ENCODE measurements around the gene OAS3.

DNA sequence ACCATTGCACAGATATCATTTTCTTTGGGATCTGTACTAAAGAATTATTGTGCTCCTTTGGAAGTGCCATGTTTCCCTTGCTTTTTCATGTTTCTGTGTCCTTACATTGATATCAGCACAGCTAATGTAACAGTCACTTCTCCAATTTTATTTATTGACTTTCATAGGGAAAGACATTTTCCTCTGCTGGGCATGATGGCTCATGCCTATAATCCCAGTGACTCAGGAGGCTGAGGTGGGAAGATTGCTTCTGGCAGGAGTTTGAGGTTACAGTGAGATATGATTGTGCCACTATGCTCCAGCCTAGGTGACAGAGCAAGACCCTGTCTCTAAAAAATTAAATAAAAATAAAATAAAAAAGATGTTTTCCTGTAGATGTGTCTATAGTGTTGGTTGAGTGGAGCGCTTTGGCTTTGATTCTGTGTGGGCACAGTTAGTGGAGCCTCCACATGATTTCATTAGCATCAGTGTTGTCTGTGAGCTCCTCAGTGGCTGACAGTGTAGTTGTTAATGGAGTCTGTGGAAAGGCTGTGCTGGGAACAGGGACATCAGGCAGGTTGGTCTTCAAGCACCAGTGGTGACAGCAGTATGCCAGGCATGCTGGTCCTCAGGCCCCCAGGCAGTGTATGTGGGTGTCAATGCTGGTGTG lies 47.5 kb downstream of the OAS3 start:
- TF ChIP-seq ZNF785 (tag by site-specific recombination; IDR thresholded peaks at IDR 0.05): no peak
- TF ChIP-seq, protein P1, sequence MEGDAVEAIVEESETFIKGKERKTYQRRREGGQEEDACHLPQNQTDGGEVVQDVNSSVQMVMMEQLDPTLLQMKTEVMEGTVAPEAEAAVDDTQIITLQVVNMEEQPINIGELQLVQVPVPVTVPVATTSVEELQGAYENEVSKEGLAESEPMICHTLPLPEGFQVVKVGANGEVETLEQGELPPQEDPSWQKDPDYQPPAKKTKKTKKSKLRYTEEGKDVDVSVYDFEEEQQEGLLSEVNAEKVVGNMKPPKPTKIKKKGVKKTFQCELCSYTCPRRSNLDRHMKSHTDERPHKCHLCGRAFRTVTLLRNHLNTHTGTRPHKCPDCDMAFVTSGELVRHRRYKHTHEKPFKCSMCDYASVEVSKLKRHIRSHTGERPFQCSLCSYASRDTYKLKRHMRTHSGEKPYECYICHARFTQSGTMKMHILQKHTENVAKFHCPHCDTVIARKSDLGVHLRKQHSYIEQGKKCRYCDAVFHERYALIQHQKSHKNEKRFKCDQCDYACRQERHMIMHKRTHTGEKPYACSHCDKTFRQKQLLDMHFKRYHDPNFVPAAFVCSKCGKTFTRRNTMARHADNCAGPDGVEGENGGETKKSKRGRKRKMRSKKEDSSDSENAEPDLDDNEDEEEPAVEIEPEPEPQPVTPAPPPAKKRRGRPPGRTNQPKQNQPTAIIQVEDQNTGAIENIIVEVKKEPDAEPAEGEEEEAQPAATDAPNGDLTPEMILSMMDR (tag by site-specific recombination; IDR thresholded peaks at IDR 0.05): no peak
- no peak for TF ChIP-seq ZNF138 (tag by site-specific recombination; IDR thresholded peaks at IDR 0.05; ENCODE audit: borderline replicate concordance)
- no peak for TF ChIP-seq ZNF423 (tag by site-specific recombination; IDR thresholded peaks at IDR 0.05)
- TF ChIP-seq, protein P2, sequence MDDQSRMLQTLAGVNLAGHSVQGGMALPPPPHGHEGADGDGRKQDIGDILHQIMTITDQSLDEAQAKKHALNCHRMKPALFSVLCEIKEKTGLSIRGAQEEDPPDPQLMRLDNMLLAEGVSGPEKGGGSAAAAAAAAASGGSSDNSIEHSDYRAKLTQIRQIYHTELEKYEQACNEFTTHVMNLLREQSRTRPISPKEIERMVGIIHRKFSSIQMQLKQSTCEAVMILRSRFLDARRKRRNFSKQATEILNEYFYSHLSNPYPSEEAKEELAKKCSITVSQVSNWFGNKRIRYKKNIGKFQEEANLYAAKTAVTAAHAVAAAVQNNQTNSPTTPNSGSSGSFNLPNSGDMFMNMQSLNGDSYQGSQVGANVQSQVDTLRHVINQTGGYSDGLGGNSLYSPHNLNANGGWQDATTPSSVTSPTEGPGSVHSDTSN (CRISPR knock-in tag; IDR thresholded peaks at IDR 0.05): no peak
- TF ChIP-seq, protein P3, sequence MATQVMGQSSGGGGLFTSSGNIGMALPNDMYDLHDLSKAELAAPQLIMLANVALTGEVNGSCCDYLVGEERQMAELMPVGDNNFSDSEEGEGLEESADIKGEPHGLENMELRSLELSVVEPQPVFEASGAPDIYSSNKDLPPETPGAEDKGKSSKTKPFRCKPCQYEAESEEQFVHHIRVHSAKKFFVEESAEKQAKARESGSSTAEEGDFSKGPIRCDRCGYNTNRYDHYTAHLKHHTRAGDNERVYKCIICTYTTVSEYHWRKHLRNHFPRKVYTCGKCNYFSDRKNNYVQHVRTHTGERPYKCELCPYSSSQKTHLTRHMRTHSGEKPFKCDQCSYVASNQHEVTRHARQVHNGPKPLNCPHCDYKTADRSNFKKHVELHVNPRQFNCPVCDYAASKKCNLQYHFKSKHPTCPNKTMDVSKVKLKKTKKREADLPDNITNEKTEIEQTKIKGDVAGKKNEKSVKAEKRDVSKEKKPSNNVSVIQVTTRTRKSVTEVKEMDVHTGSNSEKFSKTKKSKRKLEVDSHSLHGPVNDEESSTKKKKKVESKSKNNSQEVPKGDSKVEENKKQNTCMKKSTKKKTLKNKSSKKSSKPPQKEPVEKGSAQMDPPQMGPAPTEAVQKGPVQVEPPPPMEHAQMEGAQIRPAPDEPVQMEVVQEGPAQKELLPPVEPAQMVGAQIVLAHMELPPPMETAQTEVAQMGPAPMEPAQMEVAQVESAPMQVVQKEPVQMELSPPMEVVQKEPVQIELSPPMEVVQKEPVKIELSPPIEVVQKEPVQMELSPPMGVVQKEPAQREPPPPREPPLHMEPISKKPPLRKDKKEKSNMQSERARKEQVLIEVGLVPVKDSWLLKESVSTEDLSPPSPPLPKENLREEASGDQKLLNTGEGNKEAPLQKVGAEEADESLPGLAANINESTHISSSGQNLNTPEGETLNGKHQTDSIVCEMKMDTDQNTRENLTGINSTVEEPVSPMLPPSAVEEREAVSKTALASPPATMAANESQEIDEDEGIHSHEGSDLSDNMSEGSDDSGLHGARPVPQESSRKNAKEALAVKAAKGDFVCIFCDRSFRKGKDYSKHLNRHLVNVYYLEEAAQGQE (tag by site-specific recombination; IDR thresholded peaks at IDR 0.05): no peak
- no peak for TF ChIP-seq ZNF174 (tag by site-specific recombination; IDR thresholded peaks at IDR 0.05)
- TF ChIP-seq ZBTB7A (tag by site-specific recombination; IDR thresholded peaks at IDR 0.05; ENCODE audit: low read depth): no peak
- no peak for TF ChIP-seq ZNF175 (tag by site-specific recombination; IDR thresholded peaks at IDR 0.05)
- no peak for TF ChIP-seq ZFP37 (tag by site-specific recombination; IDR thresholded peaks at IDR 0.05)
- no peak for TF ChIP-seq ZBTB21 (tag by site-specific recombination; IDR thresholded peaks at IDR 0.05)
- TF ChIP-seq ZBTB20 (tag by site-specific recombination; IDR thresholded peaks at IDR 0.05): no peak
- no peak for TF ChIP-seq ZNF239 (tag by site-specific recombination; IDR thresholded peaks at IDR 0.05)
